GM20000 (cell line): ENCODE results near the gene KIAA1671.
"Not testable (repeated sequence)": the region's sequence is repeated elsewhere in the genome, so short reads cannot be mapped to it uniquely, and the experiment has no call there.

Experiments used
- DNase-seq: peaks from one replicate; pipeline ENCODE4 v3.0.0; 2012; ENCODE audit warnings: low spot score
- CTCF ChIP-seq: IDR thresholded peaks from 2 replicates; pipeline ENCODE4 v1.5.1; 2012; ENCODE audit warnings: mild to moderate bottlenecking, control low read depth; ENCODE audit errors: extremely low read depth, missing control alignments

KIAA1671 gene

GRCh38 chr22:25213221-25213620 is 260.7 kb downstream of the KIAA1671 start:
- no peak for DNase-seq
- TF ChIP-seq CTCF = no peak

- no peak for DNase-seq
- no peak for TF ChIP-seq CTCF
Measured at GRCh38 chr22:25216230-25216629, 263.7 kb downstream of the KIAA1671 start.

- DNase-seq = no peak
- no peak for TF ChIP-seq CTCF
Measured at GRCh38 chr22:25219211-25219689, 266.7 kb downstream of the KIAA1671 start, which contains the start of gene CRYBB2. Gene CRYBB2 (plus strand): TSS chr22:25219639. CDS start chr22:25221430, 1,791 bp downstream.

GRCh38 chr22:25219948-25220442 is 267.5 kb downstream of the KIAA1671 start:
- TF ChIP-seq CTCF = no peak
- no peak for DNase-seq

GRCh38 chr22:25221790-25222189 is 269.3 kb downstream of the KIAA1671 start:
- TF ChIP-seq CTCF = no peak

GRCh38 chr22:25223269-25223850 is 270.8 kb downstream of the KIAA1671 start:
- no peak for TF ChIP-seq CTCF
- DNase-seq = no peak

More at GRCh38 chr22:25221790-25222189, 269.3 kb downstream of the KIAA1671 start:
- no peak for DNase-seq

GRCh38 chr22:25228822-25229221 is 276.3 kb downstream of the KIAA1671 start:
- TF ChIP-seq CTCF = no peak
- DNase-seq = no peak

- DNase-seq = not testable (repeated sequence)
Measured at GRCh38 chr22:25230760-25231159, 278.2 kb downstream of the KIAA1671 start.
